ENCODE results near the gene MAP1LC3B2.

The MAP1LC3B2 gene

GRCh38 chr12:116559162-116559935 is at the start of gene MAP1LC3B2:
MAP1LC3B2 (plus strand) TSS chr12:116559381; CDS start chr12:116575943, 16,562 bp downstream.
- peak within 1 kb of the TSS; percentile 98 to 99 (median 99) for H3K27ac Mint-ChIP-seq
- peaks cover 16% of the 10 kb centered on the region for H3K9me3 Mint-ChIP-seq
- peak within 1 kb of the TSS; percentile 38 to 71 (median 62) for H3K4me3 Mint-ChIP-seq
- no peaks in the 10 kb centered on the region for H3K27me3 Mint-ChIP-seq (ENCODE audit: low read depth)
- H3K4me1 Mint-ChIP-seq, result peaks cover 17% of the 10 kb centered on the region
- H3K36me3 Mint-ChIP-seq (ENCODE audit: low read depth), result peaks cover 8% of the 10 kb centered on the region
- TF ChIP-seq, protein P1, sequence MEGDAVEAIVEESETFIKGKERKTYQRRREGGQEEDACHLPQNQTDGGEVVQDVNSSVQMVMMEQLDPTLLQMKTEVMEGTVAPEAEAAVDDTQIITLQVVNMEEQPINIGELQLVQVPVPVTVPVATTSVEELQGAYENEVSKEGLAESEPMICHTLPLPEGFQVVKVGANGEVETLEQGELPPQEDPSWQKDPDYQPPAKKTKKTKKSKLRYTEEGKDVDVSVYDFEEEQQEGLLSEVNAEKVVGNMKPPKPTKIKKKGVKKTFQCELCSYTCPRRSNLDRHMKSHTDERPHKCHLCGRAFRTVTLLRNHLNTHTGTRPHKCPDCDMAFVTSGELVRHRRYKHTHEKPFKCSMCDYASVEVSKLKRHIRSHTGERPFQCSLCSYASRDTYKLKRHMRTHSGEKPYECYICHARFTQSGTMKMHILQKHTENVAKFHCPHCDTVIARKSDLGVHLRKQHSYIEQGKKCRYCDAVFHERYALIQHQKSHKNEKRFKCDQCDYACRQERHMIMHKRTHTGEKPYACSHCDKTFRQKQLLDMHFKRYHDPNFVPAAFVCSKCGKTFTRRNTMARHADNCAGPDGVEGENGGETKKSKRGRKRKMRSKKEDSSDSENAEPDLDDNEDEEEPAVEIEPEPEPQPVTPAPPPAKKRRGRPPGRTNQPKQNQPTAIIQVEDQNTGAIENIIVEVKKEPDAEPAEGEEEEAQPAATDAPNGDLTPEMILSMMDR (IDR thresholded peaks at IDR 0.05; ENCODE audit: unreplicated experiment in 3 of 3), result no peak

DNA sequence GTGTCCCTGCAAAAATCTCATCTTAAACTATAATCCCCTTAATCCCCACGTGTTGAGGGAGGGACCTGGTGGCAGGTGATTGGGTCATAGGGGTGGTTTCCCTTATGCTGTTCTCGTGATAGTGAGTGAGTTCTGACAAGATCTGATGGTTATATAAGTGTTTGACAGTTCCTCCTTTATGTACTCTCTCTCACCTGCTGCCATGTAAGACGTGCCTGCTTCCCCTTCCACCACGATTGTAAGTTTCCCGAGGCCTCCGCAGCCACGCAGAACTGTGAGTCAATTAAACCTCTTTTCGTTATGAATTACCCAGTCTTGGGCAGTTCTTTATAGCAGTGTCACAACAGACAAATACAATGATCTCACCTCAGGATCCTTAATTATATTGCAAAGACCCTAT is 45.2 kb upstream of the MAP1LC3B2 start:
- peaks cover 20% of the 10 kb centered on the region for H3K4me1 Mint-ChIP-seq

DNA sequence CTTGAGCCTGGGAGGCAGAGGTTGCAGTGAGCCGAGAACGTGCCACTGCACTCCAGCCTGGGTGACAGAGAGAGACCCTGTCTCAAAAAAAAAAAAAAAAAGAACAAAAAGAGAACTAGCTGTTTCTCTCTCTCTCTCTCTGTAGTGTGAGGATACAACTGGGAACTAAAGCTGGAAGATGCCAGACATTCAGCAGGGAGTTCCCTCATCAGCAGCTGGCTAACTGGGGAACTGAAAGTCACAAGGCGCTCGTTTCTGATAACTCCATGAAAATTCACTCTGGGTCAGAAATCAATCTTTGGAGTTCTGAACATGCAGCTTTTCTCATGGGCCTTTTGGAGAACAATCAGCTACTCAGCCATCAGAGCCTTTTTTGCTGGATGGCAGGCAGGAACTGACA is 43.5 kb upstream of the MAP1LC3B2 start:
- TF ChIP-seq, protein P1 (IDR thresholded peaks at IDR 0.05; ENCODE audit: unreplicated experiment in 3 of 3), result no peak
- Mint-ChIP-seq H3K9me3 (no peaks in the 10 kb centered on the region), H3K4me1 (peaks cover 24% of the 10 kb centered on the region), H3K4me3 (no peak overlapping the region), H3K27ac (peak overlapping the region in 2 of 3 experiments; percentile 66 to 81), H3K36me3 (ENCODE audit: low read depth) (no peaks in the 10 kb centered on the region), H3K27me3 (ENCODE audit: low read depth) (peaks cover 3% of the 10 kb centered on the region)

More for the DNA sequence above, 45.2 kb upstream of the MAP1LC3B2 start:
- Mint-ChIP-seq H3K36me3 (ENCODE audit: low read depth) (no peaks in the 10 kb centered on the region), H3K27ac (no peak overlapping the region), H3K27me3 (ENCODE audit: low read depth) (peaks cover 3% of the 10 kb centered on the region), H3K4me3 (no peak overlapping the region), H3K9me3 (no peaks in the 10 kb centered on the region)
- TF ChIP-seq, protein P1 (IDR thresholded peaks at IDR 0.05; ENCODE audit: unreplicated experiment in 3 of 3), result no peak

DNA sequence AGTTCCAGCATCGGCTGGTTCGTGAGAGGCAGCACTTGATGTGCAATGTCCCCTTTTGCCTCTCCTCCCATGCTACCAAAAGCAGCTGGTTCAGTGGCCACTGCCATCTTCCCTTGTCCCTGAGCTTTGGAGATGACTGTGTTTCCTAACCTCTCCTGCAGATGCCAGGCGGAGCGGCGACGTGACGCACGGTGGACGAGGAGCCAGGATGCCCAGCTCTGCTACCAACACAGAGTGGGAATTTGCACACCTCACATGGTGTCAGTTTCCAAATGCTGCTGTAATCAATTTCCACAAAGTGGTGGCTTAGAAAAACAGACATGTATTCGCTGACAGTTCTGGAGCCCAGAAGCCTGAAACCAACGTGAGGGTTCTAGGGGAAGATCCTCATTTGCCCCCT is 42.5 kb upstream of the MAP1LC3B2 start:
- no peak overlapping the region for H3K4me3 Mint-ChIP-seq
- H3K9me3 Mint-ChIP-seq, result no peaks in the 10 kb centered on the region
- peaks cover 33% of the 10 kb centered on the region for H3K4me1 Mint-ChIP-seq
- H3K27me3 Mint-ChIP-seq (ENCODE audit: low read depth), result peaks cover 3% of the 10 kb centered on the region
- H3K36me3 Mint-ChIP-seq (ENCODE audit: low read depth), result no peaks in the 10 kb centered on the region
- H3K27ac Mint-ChIP-seq, result no peak overlapping the region
- TF ChIP-seq, protein P1 (IDR thresholded peaks at IDR 0.05; ENCODE audit: unreplicated experiment in 3 of 3), result no peak

DNA sequence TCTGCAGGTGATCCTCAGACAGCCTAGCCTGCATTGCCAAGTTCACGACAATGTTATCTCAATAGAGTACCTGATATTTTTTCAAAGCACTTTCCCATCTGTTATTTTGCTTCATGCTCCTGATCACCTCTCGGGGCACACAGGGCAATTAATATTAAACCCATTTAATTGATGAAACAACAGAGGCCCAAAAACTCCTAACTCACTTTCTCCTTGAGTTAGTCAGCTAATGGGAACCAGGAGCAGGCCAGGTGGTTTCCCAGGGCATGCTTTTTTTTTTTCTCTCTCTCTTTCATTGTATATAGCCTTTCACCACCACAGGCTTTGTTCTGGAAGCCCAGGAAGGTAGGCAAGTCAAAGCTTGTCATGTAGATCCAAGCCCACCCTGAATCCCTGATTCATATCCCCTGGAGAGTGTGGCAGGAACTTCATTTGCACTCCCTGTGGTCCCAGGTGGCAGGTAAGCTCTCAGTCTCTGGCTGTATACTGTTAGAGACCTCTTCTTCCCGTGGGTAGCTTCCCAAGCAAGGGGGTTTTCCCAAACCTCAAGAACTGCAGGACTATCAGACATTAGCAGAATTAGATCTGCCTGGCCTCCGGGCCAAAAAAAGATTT is 41.6 kb upstream of the MAP1LC3B2 start:
- peaks cover 33% of the 10 kb centered on the region for H3K4me1 Mint-ChIP-seq

More for the DNA sequence above, 41.6 kb upstream of the MAP1LC3B2 start:
- Mint-ChIP-seq H3K4me3 (no peak overlapping the region), H3K27me3 (ENCODE audit: low read depth) (peaks cover 3% of the 10 kb centered on the region), H3K27ac (peak overlapping the region in 1 of 3 experiments; percentile 13), H3K36me3 (ENCODE audit: low read depth) (no peaks in the 10 kb centered on the region), H3K9me3 (no peaks in the 10 kb centered on the region)
- TF ChIP-seq, protein P1 (IDR thresholded peaks at IDR 0.05; ENCODE audit: unreplicated experiment in 3 of 3), result no peak
